Activated effector memory CD4-positive, alpha-beta T cell treated with Interleukin-2 at 50 U/mL for 16 hours (primary cell): ENCODE measurements around the gene ATXN7L1.

Experiments
- DNase-seq: peaks from one replicate; pipeline ENCODE4 v3.0.0-alpha.2; 2020

The ATXN7L1 gene

GRCh38 chr7:105638902-105639495 lies 237.4 kb downstream of the ATXN7L1 start:
- DNase-seq: no peak

GRCh38 chr7:105638334-105638733 lies 238.1 kb downstream of the ATXN7L1 start:
- DNase-seq: no peak

- DNase-seq: no peak
Observed at GRCh38 chr7:105637755-105638154, 238.6 kb downstream of the ATXN7L1 start.

- no peak for DNase-seq
Observed at GRCh38 chr7:105636982-105637381, 239.4 kb downstream of the ATXN7L1 start.

GRCh38 chr7:105635197-105635596 lies 241.2 kb downstream of the ATXN7L1 start:
- no peak for DNase-seq

- DNase-seq: no peak
Observed at GRCh38 chr7:105625986-105626385, 250.4 kb downstream of the ATXN7L1 start.

- DNase-seq: no peak
Observed at GRCh38 chr7:105623906-105624305, 252.5 kb downstream of the ATXN7L1 start.

- DNase-seq: no peak
Observed at GRCh38 chr7:105623378-105623777, 253.0 kb downstream of the ATXN7L1 start.

GRCh38 chr7:105622106-105622731 lies 254.2 kb downstream of the ATXN7L1 start:
- DNase-seq: no peak

GRCh38 chr7:105621617-105622016 lies 254.8 kb downstream of the ATXN7L1 start:
- no peak for DNase-seq

GRCh38 chr7:105621176-105621575 lies 255.2 kb downstream of the ATXN7L1 start:
- DNase-seq: no peak

- DNase-seq: no peak
Observed at GRCh38 chr7:105619590-105619989, 256.8 kb downstream of the ATXN7L1 start.

- no peak for DNase-seq
Observed at GRCh38 chr7:105618016-105618296, 258.4 kb downstream of the ATXN7L1 start.

GRCh38 chr7:105617280-105618015 lies 259.0 kb downstream of the ATXN7L1 start:
- DNase-seq: no peak

GRCh38 chr7:105614341-105614840 lies 262.0 kb downstream of the ATXN7L1 start:
- DNase-seq: no peak

- no peak for DNase-seq
Observed at GRCh38 chr7:105613611-105614330, 262.6 kb downstream of the ATXN7L1 start.

GRCh38 chr7:105612806-105613205 lies 263.6 kb downstream of the ATXN7L1 start:
- no peak for DNase-seq

- no peak for DNase-seq
Observed at GRCh38 chr7:105611856-105612775, 264.3 kb downstream of the ATXN7L1 start.

- no peak for DNase-seq
Observed at GRCh38 chr7:105610165-105610930, 266.1 kb downstream of the ATXN7L1 start.

GRCh38 chr7:105602325-105603305 lies 273.8 kb downstream of the ATXN7L1 start:
- DNase-seq: no peak
